CD14-positive monocyte (primary cell): ENCODE data around the gene GPR132. TPM values are rescaled to one million over a fixed set of nuclear protein-coding genes. Genes with fewer than 3 reads are reported as not detected.
A peak's percentile ranks its signal among the peaks of the same experiment; 100 is the strongest.

ENCODE experiments used
- DNase-seq, 3 donors: peaks; one replicate each; pipeline ENCODE4 v3.0.0-alpha.2; 2011 to 2022
- H2AFZ ChIP-seq: 2 replicates; pipeline ENCODE4 v1.6.0; 2012; ENCODE audit warnings: mild to moderate bottlenecking, low read depth, low read length, inconsistent platforms; ENCODE audit not compliant: insufficient read depth, poor library complexity, severe bottlenecking
- H3K27ac ChIP-seq, 2 donors: 1 replicate in 1 of 2; 2 replicates in 1 of 2; pipeline ENCODE4 v1.5.1; 2012 to 2013; ENCODE audit warnings: low read length in 2 of 2, control low read depth in 1 of 2, inconsistent platforms in 1 of 2, low read depth in 1 of 2, mild to moderate bottlenecking in 1 of 2
- H3K27me3 ChIP-seq, 2 donors: one replicate each; pipeline versions ENCODE4 v1.6.0 to v1.6.1; 2011 to 2013; ENCODE audit warnings: low read length in 2 of 2; ENCODE audit not compliant: control insufficient read depth in 2 of 2, insufficient read depth in 2 of 2
- H3K36me3 ChIP-seq, 2 donors: replicated peaks in 1 of 2; 1 replicate in 1 of 2; 2 replicates in 1 of 2; pipeline versions ENCODE4 v1.5.1 to v1.6.1; 2012 to 2013; ENCODE audit warnings: low read length in 2 of 2, control low read depth in 1 of 2, inconsistent platforms in 1 of 2, mild to moderate bottlenecking in 1 of 2; ENCODE audit not compliant: insufficient read depth in 2 of 2, control insufficient read depth in 1 of 2
- H3K4me1 ChIP-seq, 2 donors: 1 replicate in 1 of 2; 2 replicates in 1 of 2; pipeline versions ENCODE4 v1.5.1 to v1.6.1; 2012 to 2013; ENCODE audit warnings: low read length in 2 of 2, control low read depth in 1 of 2, inconsistent platforms in 1 of 2, mild to moderate bottlenecking in 1 of 2, moderate library complexity in 1 of 2; ENCODE audit not compliant: insufficient read depth in 2 of 2, control insufficient read depth in 1 of 2
- H3K4me2 ChIP-seq: replicated peaks from 2 replicates; pipeline ENCODE3; 2012; ENCODE audit warnings: low read length, moderate library complexity, mild to moderate bottlenecking; ENCODE audit not compliant: poor library complexity, severe bottlenecking; ENCODE audit errors: extremely low read depth
- H3K4me3 ChIP-seq, 3 experiments: fragments of 200-600 bp in 1 of 3; sonication (generic) in 1 of 3; replicated peaks in 1 of 3; 1 replicate in 2 of 3; 2 replicates in 1 of 3; pipeline ENCODE4 v1.5.1; 2011 to 2013; ENCODE audit warnings: low read length in 3 of 3, mild to moderate bottlenecking in 3 of 3, control low read depth in 2 of 3, low read depth in 2 of 3, inconsistent platforms in 1 of 3, moderate library complexity in 1 of 3
- H3K79me2 ChIP-seq: 2 replicates; pipeline ENCODE4 v1.6.0; 2012; ENCODE audit warnings: mild to moderate bottlenecking, control low read depth, inconsistent platforms, low read length, moderate library complexity; ENCODE audit not compliant: insufficient read depth
- H3K9ac ChIP-seq: 2 replicates; pipeline ENCODE4 v1.6.0; 2017; ENCODE audit warnings: low read length, mild to moderate bottlenecking; ENCODE audit not compliant: insufficient read depth, poor library complexity, severe bottlenecking
- H3K9me3 ChIP-seq, 2 donors: replicated peaks in 1 of 2; 1 replicate in 1 of 2; 2 replicates in 1 of 2; pipeline versions ENCODE4 v1.5.1 to v1.6.1; 2012 to 2013; ENCODE audit warnings: low read length in 2 of 2, control low read depth in 1 of 2; ENCODE audit not compliant: control insufficient read depth in 1 of 2, insufficient read depth in 1 of 2
- H4K20me1 ChIP-seq: 2 replicates; pipeline ENCODE4 v1.6.0; 2012; ENCODE audit warnings: mild to moderate bottlenecking, low read length, control low read depth, moderate library complexity; ENCODE audit not compliant: insufficient read depth
- H3K27ac Mint-ChIP-seq, 7 donors: one replicate each; pipeline ENCODE4 v1.8.0; 2020; ENCODE audit warnings: mild to moderate bottlenecking in 7 of 7, mixed read lengths in 7 of 7, moderate library complexity in 6 of 7, inconsistent platforms in 2 of 7
- H3K27me3 Mint-ChIP-seq, 3 donors: one replicate each; pipeline ENCODE4 v1.8.0; 2021 to 2022; ENCODE audit warnings: low read depth in 3 of 3, mild to moderate bottlenecking in 3 of 3, mixed read lengths in 3 of 3, moderate library complexity in 3 of 3, inconsistent platforms in 1 of 3
- H3K36me3 Mint-ChIP-seq, 2 donors: one replicate each; pipeline ENCODE4 v1.8.0; 2020; ENCODE audit warnings: mixed read lengths in 2 of 2, inconsistent platforms in 1 of 2, mild to moderate bottlenecking in 1 of 2
- H3K4me1 Mint-ChIP-seq: one replicate; pipeline ENCODE4 v1.8.0; 2020; ENCODE audit warnings: mild to moderate bottlenecking, mixed read lengths
- H3K4me3 Mint-ChIP-seq, 2 donors: one replicate each; pipeline ENCODE4 v1.8.0; 2020; ENCODE audit warnings: mild to moderate bottlenecking in 2 of 2, mixed read lengths in 2 of 2, moderate library complexity in 1 of 2
- H3K9me3 Mint-ChIP-seq, 7 donors: one replicate each; pipeline ENCODE4 v1.8.0; 2020 to 2022; ENCODE audit warnings: mixed read lengths in 7 of 7, mild to moderate bottlenecking in 6 of 7, moderate library complexity in 6 of 7, inconsistent platforms in 2 of 7
- CTCF ChIP-seq: fragments of 200-600 bp; IDR thresholded peaks from one replicate; pipeline ENCODE4 v1.8.0; 2022; ENCODE audit warnings: antibody characterized with exemption, mild to moderate bottlenecking
- WGBS: methylation state at CpG from one replicate; pipeline ENCODE4 v1.1.5; 2013; ENCODE audit warnings: missing lambda C conversion rate; ENCODE audit not compliant: insufficient coverage; 5-methylcytosine and 5-hydroxymethylcytosine counted together
- intact Hi-C, 2 donors: fragments of 100-400 bp; cut with micrococcal nuclease; formaldehyde crosslinking; loops; one replicate each; pipeline versions ENCODE4 v1.15.0 to v1.15.1; 2023
- polyA plus RNA-seq, 3 donors: library from polyadenylated mRNA; depleted of rRNA in 1 of 3; unstranded in 2 of 3; stranded (reverse) in 1 of 3; fragments of 300-500 nt in 2 of 3; fragments of >200 nt in 1 of 3; fragmentation: Illumina TruSeq in 2 of 3; gene quantifications; 1 replicate in 2 of 3; 2 replicates in 1 of 3; pipeline ENCODE4 v1.2.3, GENCODE V29; 2012 to 2021

Gene GPR132
- polyA plus RNA-seq, 3 donors, result 6.3 to 19.0 (median 13.0) TPM

- Histone ChIP-seq H3K9me3 (no peaks in the 10 kb centered on the region), H3K36me3 (no peaks in the 10 kb centered on the region), H3K79me2 (peaks cover 72% of the 10 kb centered on the region), H4K20me1 (peaks cover 10% of the 10 kb centered on the region), H3K4me2 (peak overlapping the region; percentile 75), H3K9ac (peak overlapping the region; percentile 89), H3K27me3 (no peaks in the 10 kb centered on the region), H3K4me1 (peaks cover 43 to 74% of the 10 kb centered on the region in 2 donors), H2AFZ (peak overlapping the region; percentile 67), H3K4me3 (peak overlapping the region; percentile 51 to 81 (median 54)), H3K27ac (peak overlapping the region; percentile 11 to 78)
- Mint-ChIP-seq H3K4me1 (peaks cover 79% of the 10 kb centered on the region), H3K4me3 (peak overlapping the region; percentile 89 to 91), H3K27ac (peak overlapping the region; percentile 72 to 91 (median 88)), H3K36me3 (peaks cover 17 to 19% of the 10 kb centered on the region in 2 donors), H3K27me3 (peaks cover 0 to 5% (median 0%) of the 10 kb centered on the region in 3 donors), H3K9me3 (no peaks in the 10 kb centered on the region)
- TF ChIP-seq CTCF, result peak; percentile 13
- DNase-seq, result peak; percentile 47 to 67 (median 64)
- intact Hi-C loops, result loop anchor here (1.0 to 5.0 kb wide), 4 partner anchors 25 to 49 kb away; partner anchors contain the start of gene AHNAK2 (in 1 of the 2)
- 8% methylated on average over 73 of the region's 75 CpGs for WGBS
Observed at GRCh38 chr14:105019861-105020814, 45.1 kb downstream of the GPR132 start.

GRCh38 chr14:105018414-105018813 is 46.8 kb downstream of the GPR132 start:
- no peak for DNase-seq
- H3K36me3 ChIP-seq, result no peaks in the 10 kb centered on the region
- H3K4me1 Mint-ChIP-seq, result peaks cover 83% of the 10 kb centered on the region
- H3K4me2 ChIP-seq, result no peak overlapping the region
- no peak overlapping the region for H2AFZ ChIP-seq
- H3K27me3 Mint-ChIP-seq, result peaks cover 0 to 4% (median 0%) of the 10 kb centered on the region in 3 donors
- no peak overlapping the region for H3K4me3 Mint-ChIP-seq
- no peaks in the 10 kb centered on the region for H3K27me3 ChIP-seq
- no peak overlapping the region for H3K9ac ChIP-seq
- peak overlapping the region in 5 of 7 donors; percentile 28 to 66 (median 45) for H3K27ac Mint-ChIP-seq
- H3K36me3 Mint-ChIP-seq, result peaks cover 16% of the 10 kb centered on the region in 2 donors
- peaks cover 28 to 62% of the 10 kb centered on the region in 2 donors for H3K4me1 ChIP-seq
- intact Hi-C loops, result loop anchor here in 1 of 2 donors (5.0 kb wide), 1 partner anchor 41 kb away; the partner anchor contains the start of gene AHNAK2
- H3K27ac ChIP-seq, result peak overlapping the region in 1 of 2 donors; percentile 33
- peaks cover 27% of the 10 kb centered on the region for H4K20me1 ChIP-seq
- H3K79me2 ChIP-seq, result peaks cover 86% of the 10 kb centered on the region
- H3K9me3 Mint-ChIP-seq, result no peaks in the 10 kb centered on the region
- 98% methylated on average over 4 of the region's 4 CpGs for WGBS
- TF ChIP-seq CTCF, result no peak
- H3K9me3 ChIP-seq, result no peaks in the 10 kb centered on the region
- H3K4me3 ChIP-seq, result no peak overlapping the region
